ENCODE measurements around the gene KIAA1755.
"Not testable (repeated sequence)": the region's sequence is repeated elsewhere in the genome, so short reads cannot be mapped to it uniquely, and the experiment has no call there.

The KIAA1755 gene

DNA sequence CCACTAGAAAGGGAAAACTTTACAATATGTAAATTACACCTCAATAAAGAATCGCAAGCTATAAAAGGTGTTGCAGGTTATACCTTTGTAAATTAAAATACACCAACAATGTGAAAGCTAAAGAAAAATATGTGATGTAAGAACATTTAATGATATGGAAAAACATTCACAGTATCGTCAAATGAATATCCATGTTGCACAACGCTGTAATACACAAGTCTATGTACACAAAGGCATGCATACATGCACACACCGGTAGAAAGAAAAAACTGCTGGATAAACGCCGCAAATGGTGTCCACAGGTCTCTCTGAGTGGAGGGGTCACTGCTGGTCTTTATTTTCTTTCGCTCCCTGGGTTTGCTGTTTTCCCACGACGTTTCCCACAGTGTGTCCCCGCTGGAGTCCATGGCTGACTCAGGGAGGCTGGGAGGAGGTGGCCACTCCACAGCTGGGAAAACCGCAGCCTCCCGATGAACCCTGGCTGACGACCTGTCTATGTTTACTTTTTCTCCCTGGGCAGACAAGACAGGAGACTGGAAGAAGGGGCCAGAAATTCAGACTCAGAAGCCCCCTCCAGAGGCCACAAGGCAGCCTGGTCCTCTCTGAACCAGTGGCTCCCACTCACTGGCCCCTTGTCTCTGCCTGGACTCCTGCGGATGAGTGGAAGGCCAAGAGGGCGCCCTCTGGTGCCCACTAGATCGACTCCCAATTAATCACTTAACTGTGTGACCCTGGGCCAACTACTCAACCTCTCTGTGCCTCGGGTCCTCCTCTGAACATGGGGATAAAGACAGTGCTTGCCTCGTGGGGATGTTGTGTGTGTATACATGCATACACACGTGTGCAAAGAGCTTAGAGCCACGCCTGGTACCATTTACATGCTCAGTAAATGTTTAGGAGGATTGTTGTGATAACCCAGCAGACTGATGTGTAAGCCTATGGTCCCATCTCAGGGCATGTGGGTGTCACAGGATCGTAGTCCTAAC, 30.6 kb upstream of the KIAA1755 start:
- DNase-seq = no peak

DNA sequence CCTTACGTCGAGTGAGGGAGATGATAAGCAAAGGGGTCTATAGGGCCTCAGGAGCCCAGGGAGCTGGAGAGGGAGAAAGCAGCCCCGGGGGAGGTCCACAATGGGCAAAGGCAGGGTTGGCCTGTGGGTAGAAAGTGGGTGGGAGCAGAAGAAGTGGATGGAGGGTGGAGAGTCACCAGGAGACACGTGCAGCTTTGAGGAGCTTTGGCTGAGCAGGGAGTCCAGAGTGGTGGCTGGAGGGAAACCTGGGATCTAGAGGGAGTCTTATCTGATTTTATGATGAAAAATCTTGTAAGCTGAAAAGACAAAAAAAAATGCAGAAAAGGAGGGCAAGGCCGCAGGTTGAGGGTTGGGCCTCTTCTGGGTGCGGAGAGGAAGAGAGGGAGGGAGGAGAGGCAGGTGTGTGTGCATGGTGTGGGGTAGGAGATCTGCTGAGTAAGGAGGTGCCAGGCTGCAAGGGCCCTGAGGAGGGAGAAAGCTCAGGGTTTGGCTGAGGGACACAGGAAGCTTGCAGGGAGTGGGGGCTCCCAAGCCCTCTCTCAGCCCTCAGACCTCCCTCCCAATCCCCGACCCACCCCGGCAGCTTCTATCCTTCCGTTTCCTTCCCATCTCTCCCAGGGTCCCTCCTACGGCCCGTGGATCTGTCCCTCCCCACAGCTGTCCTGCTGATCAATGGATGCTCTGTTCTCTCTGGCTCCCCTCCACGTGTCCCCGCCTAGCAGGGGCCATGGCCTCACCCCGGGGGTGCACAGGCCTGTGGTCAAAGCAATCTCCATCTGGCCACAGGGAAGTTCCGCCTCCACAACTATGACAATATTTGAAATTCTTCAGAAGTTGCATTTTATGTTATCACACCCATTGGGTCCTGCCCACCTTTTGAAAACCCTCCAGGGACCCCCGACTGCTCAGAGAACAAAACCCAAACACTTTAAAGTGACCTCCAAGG, 26.3 kb upstream of the KIAA1755 start:
- no peak for DNase-seq

DNA sequence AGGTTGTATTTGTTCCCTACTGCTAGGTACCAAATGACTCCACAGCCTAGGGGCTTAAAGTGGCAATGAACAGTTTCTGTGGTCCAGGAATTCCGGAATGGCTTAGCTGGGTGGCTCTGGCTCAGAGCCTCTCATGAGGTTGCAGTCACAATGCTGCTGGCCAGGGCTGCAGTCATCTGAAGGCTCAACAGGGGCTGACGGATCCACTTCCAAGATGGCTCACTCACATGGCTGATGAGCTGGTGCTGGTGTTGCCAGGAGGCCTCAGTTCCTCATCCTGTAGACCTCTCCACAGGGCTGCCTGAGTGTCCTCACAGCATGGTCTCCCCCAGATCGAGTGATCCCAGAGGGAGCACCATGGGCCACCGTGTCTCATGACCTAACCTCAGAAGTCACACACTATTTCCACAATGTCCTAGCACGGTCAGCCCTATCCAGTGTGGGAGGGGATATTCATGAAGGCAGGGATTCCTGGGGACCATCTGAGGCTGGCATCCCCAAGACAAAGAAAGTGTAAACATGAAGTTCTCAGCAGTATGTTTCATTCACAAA, 24.4 kb upstream of the KIAA1755 start:
- no peak for DNase-seq

DNA sequence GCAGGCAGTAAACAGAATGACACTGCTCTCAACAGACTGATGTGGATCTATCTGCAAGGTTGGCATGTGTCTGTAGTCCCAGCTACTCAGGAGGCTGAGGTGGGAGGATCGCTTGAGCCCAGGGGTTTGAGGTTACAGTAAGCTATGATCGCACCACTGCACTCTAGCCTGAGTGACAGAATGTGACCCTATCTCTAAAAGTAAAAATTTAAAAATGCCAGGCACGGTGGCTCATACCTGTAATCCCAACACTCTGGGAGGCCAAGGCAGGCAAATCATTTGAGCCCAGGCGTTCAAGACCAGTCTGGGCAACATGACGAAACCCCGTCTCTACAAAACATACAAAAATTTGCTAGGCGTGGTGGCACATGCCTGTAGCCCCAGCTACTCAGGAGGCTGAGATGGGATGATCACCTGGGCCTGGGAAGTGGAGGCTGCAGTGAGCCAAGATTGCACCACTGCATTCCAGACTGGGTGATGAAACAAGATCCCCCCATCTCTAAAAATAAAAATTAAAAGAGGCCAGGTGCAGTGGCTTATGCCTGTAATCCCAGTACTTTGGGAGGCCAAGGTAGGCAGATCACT, 23.6 kb upstream of the KIAA1755 start:
- not testable (repeated sequence) for DNase-seq

DNA sequence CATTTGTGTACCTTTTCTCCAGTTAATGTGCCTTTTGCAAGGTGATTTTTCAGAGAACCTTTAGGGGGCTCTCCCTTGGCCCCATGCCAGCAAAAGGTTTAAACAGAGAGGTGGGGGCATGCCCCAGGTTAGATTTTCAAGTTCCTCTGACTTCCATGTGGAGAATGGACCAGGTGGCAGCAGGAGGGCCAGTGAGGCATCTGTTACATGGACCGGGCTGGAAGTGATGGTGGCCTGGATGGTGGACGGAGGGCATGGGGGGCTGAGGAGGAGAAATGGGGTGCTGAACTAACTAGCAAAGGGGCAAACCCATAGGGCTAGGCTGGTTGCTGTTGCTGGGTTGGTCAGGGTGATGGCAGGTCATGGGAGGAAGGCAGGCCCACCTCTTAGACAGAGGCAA, 22.7 kb upstream of the KIAA1755 start:
- DNase-seq = no peak

DNA sequence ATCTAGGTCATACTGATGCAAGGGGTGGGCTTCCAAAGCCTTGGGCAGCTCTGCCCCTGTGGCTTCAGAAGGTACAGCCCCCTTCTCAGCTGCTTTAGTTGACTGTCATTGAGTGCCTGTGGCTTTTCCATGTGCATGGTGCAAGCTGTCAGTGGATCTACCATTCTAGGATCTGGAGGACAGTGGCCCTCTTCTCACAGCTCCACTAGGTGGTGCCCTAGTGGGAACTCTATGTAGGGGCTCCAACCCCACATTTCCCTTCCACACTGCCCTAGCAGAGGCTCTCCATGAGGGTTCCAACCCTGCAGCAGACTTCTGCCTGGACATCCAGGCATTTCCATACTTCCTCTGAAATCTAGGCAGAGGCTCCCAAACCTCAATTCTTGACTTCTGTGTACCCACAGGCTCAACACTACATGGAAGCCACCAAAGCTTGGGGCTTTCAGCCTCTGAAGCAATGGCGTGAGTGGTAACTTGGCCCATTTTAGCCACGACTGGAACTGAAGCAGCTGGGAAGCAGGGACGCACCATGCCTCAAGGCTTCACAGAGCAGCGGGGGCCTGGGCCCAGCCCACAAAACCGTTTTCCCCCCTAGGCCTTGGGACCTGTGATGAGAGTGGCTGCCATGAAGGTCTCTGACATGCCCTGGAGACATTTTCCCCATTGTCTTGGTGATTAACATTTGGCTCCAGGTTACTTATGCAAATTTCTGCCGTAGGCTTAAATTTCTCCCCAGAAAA, 20.8 kb upstream of the KIAA1755 start:
- DNase-seq = not testable (repeated sequence)

DNA sequence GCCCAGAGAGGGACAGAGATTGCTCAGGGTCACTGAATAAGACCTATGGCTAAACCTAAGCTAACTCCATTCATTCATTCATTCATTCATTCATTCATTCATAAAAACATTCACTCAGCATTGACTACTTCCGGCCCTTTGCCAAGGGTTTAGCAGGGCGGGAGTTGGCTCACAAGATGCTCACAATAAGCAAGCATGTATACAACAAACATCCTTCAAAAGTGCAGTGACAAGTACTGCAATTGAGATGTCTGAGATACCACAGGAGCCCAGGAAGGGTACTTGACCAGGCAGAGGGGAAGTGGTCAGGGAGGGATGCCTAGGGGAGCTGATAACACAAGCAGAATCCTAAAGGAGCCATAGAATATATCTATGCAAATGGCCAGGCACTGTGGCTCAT, 18.2 kb upstream of the KIAA1755 start:
- no peak for DNase-seq

DNA sequence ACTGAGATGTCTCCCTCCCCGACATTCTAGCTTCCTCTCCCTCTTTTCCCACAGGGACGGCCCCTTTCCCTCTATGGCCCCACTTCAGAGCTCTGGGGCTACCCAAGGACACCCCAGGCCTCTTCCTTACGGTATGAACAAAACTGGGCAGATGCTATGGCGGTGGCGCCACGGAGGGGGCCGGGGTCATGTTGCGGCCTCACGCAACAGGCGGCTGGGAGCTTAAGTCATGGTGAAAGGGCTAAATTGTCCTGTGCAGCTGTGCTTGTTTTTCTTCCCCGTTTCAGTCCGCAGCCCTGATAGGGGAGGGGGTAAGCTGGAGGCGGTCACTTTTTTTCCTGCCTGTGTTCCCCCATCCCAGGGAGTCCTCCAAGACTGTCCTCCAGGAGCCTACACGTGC, 17.6 kb upstream of the KIAA1755 start:
- DNase-seq = no peak

DNA sequence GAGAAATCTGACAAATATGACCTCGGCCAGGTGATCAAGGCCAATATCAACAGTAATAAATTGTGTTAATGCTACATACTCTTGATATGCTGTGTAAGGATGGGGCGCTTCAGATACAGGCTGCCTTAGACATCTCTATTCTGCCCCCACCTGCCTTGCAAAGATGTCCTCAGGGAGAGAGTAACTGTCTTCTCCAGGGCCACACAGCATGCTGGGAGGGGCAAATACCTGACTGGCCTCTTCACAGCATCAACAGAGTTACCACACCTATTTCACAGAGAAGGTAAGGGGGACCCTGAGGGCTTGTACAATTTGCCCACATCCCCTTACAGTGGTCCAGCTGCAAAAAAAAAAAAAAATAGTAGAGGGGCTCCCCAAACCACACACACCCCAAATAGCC, 17.2 kb upstream of the KIAA1755 start:
- no peak for DNase-seq

DNA sequence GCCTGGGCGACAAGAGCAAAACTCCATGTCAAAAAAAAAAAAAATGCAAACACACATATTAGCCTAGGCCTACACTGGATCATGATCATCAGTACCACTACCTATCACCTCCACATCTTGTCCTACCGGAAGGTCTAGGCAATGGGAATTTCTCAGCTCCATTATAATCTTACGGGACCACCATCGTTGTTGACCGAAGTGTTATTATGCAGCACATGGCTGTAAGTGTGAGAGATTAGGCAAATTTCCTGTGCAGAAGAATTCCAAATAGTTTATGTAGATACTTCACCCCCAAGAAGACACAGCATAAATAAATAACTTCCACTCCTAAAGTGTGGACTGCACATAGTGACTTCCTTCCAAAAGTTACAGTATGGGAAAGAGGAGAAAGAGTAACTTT, 16.8 kb upstream of the KIAA1755 start:
- DNase-seq = no peak

DNA sequence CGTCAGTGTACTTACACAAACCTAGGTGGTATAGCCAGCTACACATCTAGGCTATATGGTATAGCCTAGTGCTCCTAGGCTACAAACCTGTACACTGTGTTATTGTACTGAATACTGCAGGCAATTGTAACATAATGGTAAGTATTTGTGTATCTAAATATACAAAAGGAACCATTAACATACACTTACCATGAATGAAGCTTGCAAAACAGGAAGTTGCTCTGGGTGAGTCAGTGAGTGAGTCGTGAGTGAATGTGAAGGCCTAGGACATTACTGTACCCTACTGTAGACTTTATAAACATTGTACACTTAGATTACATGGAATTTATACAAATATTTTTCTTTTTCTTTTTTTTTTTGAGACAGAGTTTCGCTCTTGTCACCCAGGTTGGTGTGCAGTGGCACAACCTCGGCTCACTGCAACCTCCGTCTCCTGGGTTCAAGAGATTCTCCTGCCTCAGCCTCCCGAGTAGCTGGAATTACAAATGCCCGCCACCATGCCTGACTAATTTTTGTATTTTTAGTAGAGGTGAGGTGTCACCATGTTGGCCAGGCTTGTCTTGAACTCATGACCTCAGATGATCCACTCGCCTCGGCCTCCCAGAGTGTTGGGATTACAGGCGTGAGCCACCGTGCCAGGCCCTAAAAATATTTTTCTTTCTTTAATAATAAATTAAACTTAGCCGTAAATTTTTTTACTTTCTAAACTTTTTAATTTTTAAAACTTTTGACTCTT, 15.4 kb upstream of the KIAA1755 start:
- no peak for DNase-seq

DNA sequence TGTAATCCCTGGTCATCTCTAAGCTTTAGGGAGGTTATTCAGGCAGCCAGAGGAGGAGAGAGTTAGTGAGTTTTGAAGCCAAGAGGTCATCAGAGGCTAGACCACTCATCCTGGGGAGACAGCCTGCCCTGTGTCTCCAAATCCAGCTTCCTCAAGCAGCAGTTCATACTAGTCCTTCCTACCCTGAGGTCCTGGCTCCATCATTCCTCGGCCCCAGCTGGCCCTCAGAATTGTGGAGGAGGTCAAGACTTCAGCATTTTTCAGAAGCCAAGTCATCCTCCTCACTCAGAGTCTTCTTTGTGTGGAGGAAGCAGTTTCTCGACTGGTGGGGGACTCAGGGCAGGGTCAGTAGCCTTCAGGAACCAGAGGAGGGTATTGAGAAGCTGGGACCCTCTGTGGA, 12.4 kb upstream of the KIAA1755 start:
- DNase-seq = no peak

DNA sequence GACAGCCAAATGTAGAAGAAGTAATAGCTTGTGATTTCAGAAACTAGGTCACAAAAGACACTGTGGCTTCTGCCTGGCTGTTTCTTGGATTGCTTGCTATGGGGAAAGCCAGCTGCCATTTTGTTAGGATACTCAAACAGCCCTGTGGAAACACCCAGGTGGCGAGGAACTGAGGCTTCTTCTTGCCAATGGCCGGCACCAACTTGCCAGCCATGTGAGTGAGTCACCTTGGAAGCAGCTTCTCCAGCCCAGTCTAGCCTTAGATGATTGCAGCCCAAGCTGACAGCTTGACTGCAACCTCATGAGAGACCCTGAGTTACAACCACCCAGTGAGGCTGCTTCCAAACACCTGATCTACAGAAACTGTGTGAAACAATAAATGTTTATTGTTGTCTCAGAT, 11.9 kb upstream of the KIAA1755 start:
- no peak for DNase-seq

DNA sequence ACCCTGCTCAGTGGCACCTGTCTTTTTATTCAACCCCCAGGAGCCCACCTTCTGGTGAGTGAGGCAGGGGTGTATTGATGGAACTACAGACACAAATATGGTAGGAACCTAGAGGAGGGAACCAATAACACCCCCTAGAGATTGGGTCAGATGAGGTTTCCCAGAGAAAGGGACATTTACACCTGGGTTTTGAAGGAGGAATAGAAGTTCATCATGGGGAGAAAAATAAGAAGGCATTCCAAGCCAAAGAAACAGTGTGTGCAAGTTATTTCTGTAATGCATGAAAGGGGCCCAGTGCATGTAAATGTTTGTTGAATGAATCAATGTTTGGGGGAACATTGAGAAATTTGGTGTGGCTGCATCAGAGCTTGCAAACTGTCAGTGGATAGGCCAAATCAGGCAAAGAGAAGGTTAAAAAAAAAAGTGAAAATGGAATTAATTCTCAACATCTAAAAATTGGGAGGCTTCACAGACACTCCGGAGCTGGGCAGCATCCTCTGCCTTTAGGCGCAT, 11.1 kb upstream of the KIAA1755 start:
- DNase-seq = no peak

DNA sequence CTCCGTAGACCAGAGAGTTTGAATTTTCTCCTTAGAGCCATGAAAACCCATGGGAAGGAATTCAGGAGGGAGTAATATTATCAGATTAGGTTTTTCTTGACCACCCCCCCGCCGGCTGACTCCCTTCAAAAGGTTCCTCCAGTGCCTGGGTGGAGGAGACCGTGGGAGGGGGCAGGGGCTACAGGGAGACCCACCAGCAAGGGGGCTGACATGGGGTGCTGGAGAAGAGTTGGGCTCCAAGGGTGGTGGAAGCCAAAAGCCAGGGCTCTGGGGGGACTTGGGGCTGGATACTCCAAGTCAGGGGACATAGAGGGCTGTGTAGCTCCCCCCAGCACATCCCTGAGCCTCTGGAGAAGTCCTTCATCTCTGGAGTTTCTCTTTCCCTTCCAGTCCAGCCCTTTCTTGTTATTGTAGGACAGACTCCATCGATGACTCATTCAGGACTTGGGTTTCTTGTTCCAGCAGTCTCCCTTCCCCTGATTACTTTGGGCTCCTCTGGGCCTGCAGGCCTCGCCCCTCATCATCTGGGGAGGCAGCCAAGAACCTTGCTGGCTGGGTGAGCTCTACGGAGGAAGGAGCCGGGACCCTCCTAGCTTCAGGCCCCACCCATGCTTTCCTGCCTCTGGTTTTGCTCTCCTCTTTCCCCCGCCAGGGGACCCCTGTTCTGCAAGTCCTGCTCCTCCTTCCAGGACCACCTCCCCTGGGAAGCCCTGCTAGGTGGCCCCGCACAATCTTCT, 10.5 kb upstream of the KIAA1755 start:
- DNase-seq = no peak

DNA sequence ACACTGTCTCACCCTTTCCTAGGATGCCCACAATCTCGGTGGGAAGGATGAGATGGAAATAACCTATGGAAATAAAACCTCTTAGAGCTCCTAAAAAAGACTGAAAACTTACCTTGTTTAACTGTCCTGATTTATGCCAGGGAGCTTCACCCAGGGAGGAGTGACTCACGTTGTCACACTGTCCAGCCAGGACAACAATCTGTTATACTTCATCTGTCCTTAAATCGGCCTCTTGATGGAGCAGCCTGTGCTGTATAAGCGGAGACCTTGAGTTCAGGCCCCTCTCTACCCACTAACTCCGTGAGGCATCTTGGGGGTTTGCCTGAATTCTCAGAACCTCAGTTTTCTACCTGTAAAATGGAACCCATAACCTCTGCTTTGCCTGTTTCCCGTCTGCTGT, 9.2 kb upstream of the KIAA1755 start:
- no peak for DNase-seq

DNA sequence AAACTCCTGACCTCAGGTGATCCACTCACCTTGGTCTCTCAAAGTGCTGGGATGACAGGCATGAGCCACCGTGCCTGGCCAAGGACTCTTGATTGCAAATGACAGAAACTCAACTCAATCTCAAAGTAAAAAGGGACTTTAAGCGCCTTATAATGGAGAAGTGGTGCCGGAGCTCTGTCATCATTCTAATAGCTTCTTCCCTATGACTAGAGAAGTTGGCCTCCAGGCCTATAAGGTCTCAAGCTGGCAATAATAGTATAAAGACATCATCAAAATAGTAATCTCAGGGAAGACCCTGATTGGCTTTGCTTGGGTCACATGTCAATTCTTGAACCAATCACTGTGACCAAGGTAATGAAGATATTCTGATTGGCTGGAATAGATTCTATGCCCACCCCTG, 8.5 kb upstream of the KIAA1755 start:
- no peak for DNase-seq

DNA sequence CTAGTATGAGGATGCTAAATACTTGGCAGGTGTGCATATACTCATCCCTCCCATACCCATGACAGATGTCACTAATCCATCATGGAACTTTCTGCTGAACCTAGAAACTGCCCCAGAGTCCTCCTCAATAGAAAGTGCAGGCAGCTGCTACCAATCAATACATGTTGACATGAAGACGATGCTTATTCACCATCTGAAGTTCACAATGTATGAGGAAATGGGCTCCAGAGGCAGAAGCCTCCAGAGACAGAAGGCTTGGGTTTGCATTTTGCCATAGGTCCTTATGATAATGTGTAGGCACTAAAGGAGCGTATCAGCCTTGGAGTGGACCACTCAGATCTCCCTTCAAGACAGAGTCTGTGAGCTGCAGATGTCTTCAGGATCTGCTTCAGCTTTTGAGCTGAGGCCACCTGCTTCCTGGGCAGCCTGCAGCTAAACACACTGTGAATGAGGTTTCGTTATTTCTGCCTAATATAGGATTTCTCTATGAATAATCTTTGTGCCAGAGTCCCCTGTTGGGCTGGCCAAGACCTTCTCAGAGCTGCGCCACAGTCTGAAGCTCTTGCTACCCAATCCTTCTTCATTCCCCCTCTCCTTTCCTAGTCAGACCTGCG, 7.5 kb upstream of the KIAA1755 start:
- no peak for DNase-seq

DNA sequence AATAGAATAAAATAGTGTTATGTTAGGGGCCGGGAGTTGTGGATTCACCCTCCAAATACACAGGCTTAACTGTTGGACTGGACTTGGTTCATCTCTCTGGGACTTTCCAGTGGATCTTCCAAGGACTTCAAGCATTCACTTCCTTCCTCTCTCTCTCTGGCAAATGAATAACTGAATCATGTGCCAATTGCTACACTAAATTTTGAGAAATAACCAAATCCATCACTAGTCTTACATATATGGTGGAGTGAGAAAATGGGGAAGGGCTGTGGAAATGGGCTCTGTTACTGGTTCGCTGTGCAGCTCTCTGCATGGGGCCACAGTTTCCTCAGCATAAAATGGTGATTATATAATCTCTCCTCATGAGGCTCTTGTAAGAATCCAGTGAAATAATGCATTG, 6.8 kb upstream of the KIAA1755 start:
- no peak for DNase-seq

DNA sequence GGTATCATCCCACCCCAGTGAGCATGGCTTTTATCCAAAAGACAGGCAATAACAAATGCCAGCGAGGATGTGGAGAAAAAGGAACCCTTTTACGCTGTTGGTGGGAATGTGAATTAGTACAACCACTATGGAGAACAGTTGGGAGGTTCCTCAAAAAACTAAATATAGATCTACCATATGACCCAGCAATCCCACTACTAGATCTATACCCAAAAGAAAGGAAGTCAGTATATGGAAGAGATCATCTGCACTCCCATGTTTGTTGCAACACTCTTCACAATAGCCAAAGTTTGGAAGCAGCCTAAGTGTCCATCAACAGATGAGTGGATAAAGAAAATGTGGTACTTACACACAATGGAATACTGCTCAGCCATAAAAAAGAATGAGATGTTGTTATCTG, 5.9 kb upstream of the KIAA1755 start:
- DNase-seq = no peak

Measured in cerebellar nuclear complex (tissue), 1 donor.